A549 (cell line): ENCODE measurements around the gene MAGEA11. TPM values are rescaled to one million over a fixed set of nuclear protein-coding genes. Genes with fewer than 3 reads are reported as not detected.

Experiments used
- ATAC-seq, 2 experiments: fragments of 200-7000 bp in 1 of 2; fragments of >200 bp in 1 of 2; cut with Nextera tagmentation in 1 of 2; cut with Tn5 transposase in 1 of 2; 3 replicates each; pipeline versions ENCODE4 v1.8.0 to v1.9.1; 2018 to 2020; ENCODE audit warnings: mild to moderate bottlenecking in 1 of 2, moderate library complexity in 1 of 2
- CTCF ChIA-PET: fragments of 300-600 bp; sonication (Branson Sonifier 250); formaldehyde crosslinking; extraction: SDS; loops from one replicate; lab custom pipeline; 2021; ENCODE audit warnings: antibody characterized with exemption, inconsistent platforms; lab: Yijun Ruan, JAX
- POLR2A ChIA-PET: fragments of 350-600 bp; formaldehyde crosslinking; extraction: SDS; loops from one replicate; lab custom pipeline; 2021; ENCODE audit warnings: antibody characterized with exemption, inconsistent platforms; lab: Yijun Ruan, JAX
- DNase-seq, 2 experiments: peaks; one replicate each; pipeline versions ENCODE4 v3.0.0 to v3.0.0-alpha.2; 2011 to 2016; ENCODE audit warnings: low read depth in 1 of 2, low spot score in 1 of 2
- FAIRE-seq: peaks from 2 replicates; lab custom pipeline; 2011; peaks lifted over from hg19 to GRCh38; lab: Jason Lieb, UNC
- H3K27ac ChIP-seq, 2 experiments: fragments of >200 bp; sonication (Bioruptor Twin); formaldehyde crosslinking; 3 replicates each; pipeline ENCODE4 v1.5.1; 2016 to 2017
- H3K4me1 ChIP-seq: fragments of >200 bp; sonication (Bioruptor Twin); formaldehyde crosslinking; 3 replicates; pipeline ENCODE4 v1.6.1; 2016
- H3K4me2 ChIP-seq: fragments of >200 bp; sonication (Bioruptor Twin); formaldehyde crosslinking; 3 replicates; pipeline ENCODE4 v1.6.1; 2016
- H3K4me3 ChIP-seq: fragments of >200 bp; sonication (Bioruptor Twin); formaldehyde crosslinking; 3 replicates; pipeline ENCODE4 v1.5.1; 2016
- H3K9me3 ChIP-seq: fragments of >200 bp; sonication (Bioruptor Twin); formaldehyde crosslinking; 3 replicates; pipeline ENCODE4 v1.6.1; 2016
- ATOH8 ChIP-seq: fragments of 250-450 bp; sonication (Bioruptor Pico); IDR thresholded peaks from 2 replicates; pipeline ENCODE4 v1.5.0; 2020; ENCODE audit warnings: low read depth, mild to moderate bottlenecking, moderate library complexity
- BCL3 ChIP-seq: fragments of >200 bp; sonication (Bioruptor Twin); formaldehyde crosslinking; IDR thresholded peaks from 3 replicates; pipeline ENCODE4 v1.6.1; 2016
- CBX2 ChIP-seq: fragments of 200-600 bp; sonication (generic); IDR thresholded peaks from 2 replicates; pipeline ENCODE4 v1.6.1; 2016; ENCODE audit warnings: low read depth, mild to moderate bottlenecking, borderline replicate concordance
- CHD2 ChIP-seq: fragments of 150-350 bp; IDR thresholded peaks from 2 replicates; pipeline ENCODE4 v1.6.1; 2014; ENCODE audit warnings: low read length; ENCODE audit not compliant: partially characterized antibody
- E2F6 ChIP-seq: IDR thresholded peaks from 2 replicates; pipeline ENCODE4 v1.6.1; 2012; ENCODE audit warnings: low read depth, borderline replicate concordance
- EHMT2 ChIP-seq: fragments of 200-600 bp; sonication (generic); IDR thresholded peaks from 2 replicates; pipeline ENCODE4 v1.6.1; 2016; ENCODE audit warnings: antibody characterized with exemption, low read depth, mild to moderate bottlenecking, moderate library complexity
- FOSB ChIP-seq: fragments of 250-450 bp; sonication (Bioruptor Pico); IDR thresholded peaks from 2 replicates; pipeline ENCODE4 v1.5.0; 2020; ENCODE audit warnings: mild to moderate bottlenecking, moderate library complexity
- FOSL2 ChIP-seq, 2 experiments: fragments of 450-650 bp in 1 of 2; fragments of >200 bp in 1 of 2; sonication (Bioruptor Twin) in 1 of 2; formaldehyde crosslinking; IDR thresholded peaks; 2 replicates each; pipeline versions ENCODE4 v1.5.0 to v1.6.1; 2016 to 2020; ENCODE audit warnings: mild to moderate bottlenecking in 1 of 2, moderate library complexity in 1 of 2
- FOXS1 ChIP-seq: fragments of 250-450 bp; sonication (Bioruptor Pico); IDR thresholded peaks from 2 replicates; pipeline ENCODE4 v1.5.0; 2020; ENCODE audit warnings: mild to moderate bottlenecking, moderate library complexity
- GATA3 ChIP-seq: IDR thresholded peaks from 2 replicates; pipeline ENCODE4 v1.6.1; 2012; ENCODE audit warnings: borderline replicate concordance
- HES2 ChIP-seq: fragments of >200 bp; sonication (Bioruptor Twin); formaldehyde crosslinking; IDR thresholded peaks from 2 replicates; pipeline ENCODE4 v1.6.1; 2016
- HOXB5 ChIP-seq: fragments of 250-450 bp; sonication (Bioruptor Pico); IDR thresholded peaks from 2 replicates; pipeline ENCODE4 v1.5.0; 2020; ENCODE audit warnings: mild to moderate bottlenecking, moderate library complexity
- JUN ChIP-seq, 2 experiments: fragments of >200 bp; sonication (Bioruptor Twin); formaldehyde crosslinking; IDR thresholded peaks; 2 replicates in 1 of 2; 3 replicates in 1 of 2; pipeline ENCODE4 v1.6.1; 2016 to 2017
- KDM5A ChIP-seq: fragments of 200-600 bp; sonication (generic); IDR thresholded peaks from 2 replicates; pipeline ENCODE4 v1.6.1; 2016; ENCODE audit warnings: antibody characterized with exemption, mild to moderate bottlenecking
- MAFK ChIP-seq: fragments of 450-650 bp; IDR thresholded peaks from 2 replicates; pipeline ENCODE4 v1.6.1; 2014; ENCODE audit not compliant: partially characterized antibody
- MAZ ChIP-seq: fragments of 150-350 bp; IDR thresholded peaks from 2 replicates; pipeline ENCODE4 v1.6.1; 2014; ENCODE audit warnings: antibody characterized with exemption, low read depth, low read length, borderline replicate concordance
- NFE2L2 ChIP-seq: fragments of 150-350 bp; conservative IDR thresholded peaks from 2 replicates; pipeline ENCODE4 v1.6.1; 2014; ENCODE audit warnings: low read length
- NR3C1 ChIP-seq: fragments of >200 bp; sonication (Bioruptor Twin); formaldehyde crosslinking; IDR thresholded peaks from 3 replicates; pipeline ENCODE4 v1.6.1; 2017
- PHF8 ChIP-seq: fragments of 200-600 bp; sonication (generic); IDR thresholded peaks from 2 replicates; pipeline ENCODE4 v1.6.1; 2016; ENCODE audit warnings: low read depth, mild to moderate bottlenecking, antibody characterized with exemption, moderate library complexity, borderline replicate concordance
- POLR2A ChIP-seq: IDR thresholded peaks from 2 replicates; pipeline ENCODE4 v1.6.1; 2012; ENCODE audit warnings: mild to moderate bottlenecking, low read length
- RAD21 ChIP-seq, 2 experiments: fragments of >200 bp in 1 of 2; sonication (Bioruptor Twin) in 1 of 2; formaldehyde crosslinking in 1 of 2; IDR thresholded peaks in 1 of 2; conservative IDR thresholded peaks in 1 of 2; 2 replicates in 1 of 2; 3 replicates in 1 of 2; pipeline ENCODE4 v1.6.1; 2012 to 2018; ENCODE audit warnings: inconsistent platforms in 1 of 2
- RFX5 ChIP-seq: fragments of 450-650 bp; IDR thresholded peaks from 2 replicates; pipeline ENCODE4 v1.7.1; 2014; ENCODE audit warnings: antibody characterized with exemption, mild to moderate bottlenecking, moderate library complexity
- RNF2 ChIP-seq: fragments of 200-600 bp; sonication (generic); IDR thresholded peaks from 2 replicates; pipeline ENCODE4 v1.6.1; 2016; ENCODE audit warnings: low read depth, mild to moderate bottlenecking, antibody characterized with exemption, moderate library complexity, borderline replicate concordance
- SMC3 ChIP-seq: fragments of >200 bp; sonication (Bioruptor Twin); formaldehyde crosslinking; IDR thresholded peaks from 3 replicates; pipeline ENCODE4 v1.6.1; 2018; ENCODE audit warnings: inconsistent platforms
- ZNF302 ChIP-seq: fragments of 250-450 bp; sonication (Bioruptor Pico); IDR thresholded peaks from 2 replicates; pipeline ENCODE4 v1.9.0; 2021; ENCODE audit warnings: inconsistent platforms, mild to moderate bottlenecking, moderate library complexity
- ZSCAN20 ChIP-seq: fragments of 250-450 bp; sonication (Bioruptor Pico); IDR thresholded peaks from 2 replicates; pipeline ENCODE4 v1.8.0; 2022; ENCODE audit warnings: mild to moderate bottlenecking, moderate library complexity
- WGBS: methylation state at CpG from one replicate; pipeline ENCODE4 v1.1.6; 2017; ENCODE audit errors: missing lambda C conversion rate; 5-methylcytosine and 5-hydroxymethylcytosine counted together
- polyA plus RNA-seq, 4 experiments: library from polyadenylated mRNA; depleted of rRNA in 3 of 4; stranded (reverse); fragments of >200 nt; fragmentation: RNase III in 1 of 4; extraction: RNeasy Plus Mini Kit Qiagen cat#74134 plus additional on column Dnase treatment in 1 of 4; gene quantifications; 2 replicates in 3 of 4; 3 replicates in 1 of 4; pipeline ENCODE4 v1.2.3, GENCODE V29; 2011 to 2017

The MAGEA11 gene
- polyA plus RNA-seq, 2 of the 4 experiments (the other 2 are of a cell fraction): not detected

- no peak for TF ChIP-seq POLR2A
- TF ChIP-seq FOSB (CRISPR knock-in tag): no peak
- no peak for TF ChIP-seq EHMT2
- no peak for TF ChIP-seq ZSCAN20
- TF ChIP-seq FOSL2 (IDR thresholded peaks at IDR 0.05): no peak
- no peak for TF ChIP-seq FOSL2 (CRISPR knock-in tag; IDR thresholded peaks at IDR 0.05)
- TF ChIP-seq CBX2: no peak
- TF ChIP-seq CHD2: no peak
- TF ChIP-seq FOXS1 (CRISPR knock-in tag): no peak
- no peak for TF ChIP-seq RFX5
- no peak for TF ChIP-seq RNF2
- TF ChIP-seq MAZ: no peak
- no peak for TF ChIP-seq NR3C1
- TF ChIP-seq HOXB5 (CRISPR knock-in tag): no peak
- no peak for TF ChIP-seq MAFK
- no peak for TF ChIP-seq ATOH8 (CRISPR knock-in tag)
- no peak for TF ChIP-seq RAD21 (conservative IDR thresholded peaks at IDR 0.05 in 1 of 2, IDR thresholded peaks at IDR 0.05 in 1 of 2)
- no peak for TF ChIP-seq HES2
- Histone ChIP-seq H3K4me2 (no peak overlapping the region), H3K4me3 (no peak overlapping the region), H3K4me1 (no peaks in the 10 kb centered on the region), H3K27ac (no peak overlapping the region), H3K9me3 (no peaks in the 10 kb centered on the region)
- 46% methylated on average over 2 of the region's 3 CpGs for WGBS
- CTCF ChIA-PET: no interaction called here
- DNase-seq (no peak), ATAC-seq (no peak), FAIRE-seq (no peak)
- POLR2A ChIA-PET: no interaction called here
These were observed 4.8 kb downstream of the MAGEA11 start for GRCh38 chrX:149716632-149717031.

GRCh38 chrX:149717803-149718202 lies 5.9 kb downstream of the MAGEA11 start:
- WGBS: 56% methylated on average over 5 of the region's 5 CpGs
- DNase-seq (no peak), FAIRE-seq (no peak), ATAC-seq (no peak)
- Histone ChIP-seq H3K27ac (no peak overlapping the region), H3K9me3 (no peaks in the 10 kb centered on the region), H3K4me1 (no peaks in the 10 kb centered on the region), H3K4me3 (no peak overlapping the region), H3K4me2 (no peak overlapping the region)
- CTCF ChIA-PET: no interaction called here
- TF ChIP-seq ZNF302 (CRISPR knock-in tag) (no peak), SMC3 (no peak), NFE2L2 (no peak), PHF8 (no peak), E2F6 (no peak), KDM5A (no peak), BCL3 (no peak), GATA3 (no peak), JUN (IDR thresholded peaks at IDR 0.05) (no peak)
- POLR2A ChIA-PET: no interaction called here
